ENCODE measurements around the gene ASB5.
"Not testable (repeated sequence)": the region's sequence is repeated elsewhere in the genome, so short reads cannot be mapped to it uniquely, and the experiment has no call there.

Gene ASB5

GRCh38 chr4:176268963-176269362 lies at the start of gene ASB5:
Gene ASB5 (minus strand): TSS chr4:176269222. CDS start chr4:176269108, 114 bp downstream.
- no peak for DNase-seq (ENCODE audit: low read depth)

GRCh38 chr4:176313596-176314336 lies 44.7 kb upstream of the ASB5 start:
- no peak for DNase-seq (ENCODE audit: low read depth)

DNA sequence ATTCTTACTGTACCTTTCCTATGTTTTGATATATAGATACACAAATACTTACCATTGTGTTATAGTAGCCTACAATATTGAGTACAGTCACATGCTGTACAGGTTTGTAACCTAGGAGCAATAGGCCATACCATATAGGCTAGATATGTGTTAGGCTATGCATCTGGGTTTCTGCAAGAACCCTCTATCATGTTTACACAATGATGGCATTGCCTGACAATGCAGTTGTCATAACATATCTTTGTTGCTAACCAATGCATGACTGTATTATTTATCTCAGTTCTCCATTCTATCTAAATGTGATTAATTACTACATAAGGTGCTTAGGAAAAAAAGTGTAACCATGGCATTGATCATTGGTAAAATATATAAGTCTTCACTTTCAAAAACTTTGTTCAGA lies 40.8 kb upstream of the ASB5 start:
- no peak for DNase-seq (ENCODE audit: low read depth)

DNA sequence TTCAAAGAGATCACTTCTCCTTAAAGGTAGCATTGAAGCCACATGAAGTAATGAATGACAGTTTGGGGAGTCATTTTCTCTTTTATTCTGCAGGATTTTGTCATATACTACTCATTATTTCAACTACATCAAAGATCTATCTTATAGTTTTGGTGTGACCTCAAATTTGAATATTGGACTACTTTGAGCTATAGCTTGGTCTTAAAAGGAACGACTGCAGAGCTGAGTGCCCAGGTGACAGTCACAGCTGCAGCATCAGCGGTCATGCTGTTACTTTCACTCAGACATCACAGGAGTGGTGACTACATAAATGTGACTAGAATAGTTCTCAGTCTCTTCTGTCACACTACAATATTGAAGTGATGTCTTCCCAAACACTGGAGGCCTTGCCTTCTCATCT lies 40.0 kb upstream of the ASB5 start:
- DNase-seq (ENCODE audit: low read depth), result no peak

- no peak for DNase-seq (ENCODE audit: low read depth)
Observed at GRCh38 chr4:176308441-176308840, 39.4 kb upstream of the ASB5 start.

DNA sequence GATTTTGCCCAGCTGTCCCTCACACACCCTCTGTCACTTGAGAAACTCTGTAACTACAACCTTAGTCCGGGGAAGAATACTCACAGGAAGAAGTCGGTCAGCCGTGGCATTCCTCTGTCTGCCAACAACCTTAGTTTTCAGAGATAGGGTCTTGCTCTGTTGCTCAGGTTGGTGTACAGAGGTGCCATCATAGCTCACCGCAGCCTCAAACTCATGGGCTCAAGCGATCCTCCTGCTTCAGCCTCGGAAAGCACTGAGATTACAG lies 38.6 kb upstream of the ASB5 start:
- no peak for DNase-seq (ENCODE audit: low read depth)

DNA sequence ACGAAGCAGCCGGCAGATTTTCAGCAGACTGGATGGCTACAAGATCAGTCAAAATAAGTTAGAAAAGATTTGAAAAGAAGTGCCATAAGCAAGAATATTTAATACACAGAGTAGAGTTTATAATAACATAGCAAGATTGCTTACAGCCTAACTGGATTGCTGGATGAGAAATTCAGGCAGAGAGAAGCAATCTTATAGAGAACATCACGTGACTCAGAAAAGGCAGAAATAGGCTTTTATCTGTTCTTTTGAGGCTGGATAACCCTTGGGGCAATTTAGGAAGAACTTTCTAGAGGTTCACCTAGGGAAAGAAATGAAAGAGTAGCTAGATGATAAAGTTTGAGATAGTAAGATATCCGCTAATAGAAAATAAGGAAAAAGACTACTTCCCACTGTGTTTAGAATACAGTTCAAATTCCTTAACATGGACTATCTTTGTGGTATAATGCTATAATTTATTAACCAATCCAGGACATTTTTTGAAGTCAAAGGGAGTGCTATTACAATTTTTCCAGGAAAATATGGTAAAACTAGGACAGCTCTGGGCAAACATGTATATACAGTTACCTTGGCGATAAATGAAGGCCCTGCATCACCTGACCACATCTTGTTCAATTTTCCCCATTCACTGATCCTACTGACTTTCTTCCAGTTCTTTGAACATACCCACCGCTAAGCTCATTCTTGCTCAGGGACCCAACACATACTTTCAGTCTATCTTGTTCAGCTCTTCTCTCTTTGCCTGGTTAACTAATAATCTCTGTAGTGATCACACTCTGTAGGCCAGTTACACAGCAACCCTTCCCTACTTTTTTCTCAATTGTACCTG lies 38.0 kb upstream of the ASB5 start:
- DNase-seq (ENCODE audit: low read depth), result no peak

- DNase-seq (ENCODE audit: low read depth), result no peak
Observed at GRCh38 chr4:176303938-176304337, 34.9 kb upstream of the ASB5 start.

GRCh38 chr4:176302283-176303275 lies 33.6 kb upstream of the ASB5 start:
- DNase-seq (ENCODE audit: low read depth), result no peak

DNA sequence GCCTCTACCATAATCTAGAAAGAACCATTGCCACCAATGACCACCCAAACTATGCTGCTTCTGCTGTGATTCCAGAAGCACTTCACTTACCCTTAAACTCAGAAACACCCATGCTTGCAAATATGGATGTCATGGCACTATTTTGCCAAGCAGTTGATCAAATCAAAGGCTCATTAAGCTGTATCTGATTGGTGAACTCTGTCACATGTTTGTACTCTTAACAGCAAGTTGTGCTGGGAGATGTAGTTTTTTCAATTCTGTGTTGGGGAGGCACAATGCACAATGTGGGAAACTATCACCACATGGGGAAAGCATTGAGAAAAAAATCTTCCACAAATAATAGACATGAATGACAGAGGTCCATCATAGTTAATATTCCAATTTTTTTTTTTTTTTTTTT lies 31.5 kb upstream of the ASB5 start:
- no peak for DNase-seq (ENCODE audit: low read depth)

- DNase-seq (ENCODE audit: low read depth), result no peak
Observed at GRCh38 chr4:176300036-176300435, 31.0 kb upstream of the ASB5 start.

DNA sequence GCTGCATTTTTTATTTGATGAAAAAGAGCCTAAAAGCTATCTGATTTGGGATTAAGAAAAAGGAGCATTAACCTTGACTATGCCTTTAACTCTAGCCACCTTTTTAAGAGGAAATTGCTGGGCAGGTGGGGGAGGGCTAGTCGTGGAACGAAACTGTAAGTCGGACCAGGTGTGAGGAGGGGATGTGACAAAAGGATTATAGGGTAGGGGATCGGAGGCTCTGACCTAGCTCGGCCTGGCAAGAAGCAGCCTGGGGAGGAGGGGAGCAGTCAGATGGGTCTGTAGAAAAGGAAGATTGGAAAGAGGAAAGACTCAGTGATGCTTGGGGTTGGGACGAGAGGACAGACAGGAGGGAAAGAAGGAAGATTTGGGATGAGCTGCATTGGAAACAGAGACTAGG lies 29.6 kb upstream of the ASB5 start:
- no peak for DNase-seq (ENCODE audit: low read depth)

GRCh38 chr4:176295907-176296306 lies 26.9 kb upstream of the ASB5 start:
- not testable (repeated sequence) for DNase-seq (ENCODE audit: low read depth)

DNA sequence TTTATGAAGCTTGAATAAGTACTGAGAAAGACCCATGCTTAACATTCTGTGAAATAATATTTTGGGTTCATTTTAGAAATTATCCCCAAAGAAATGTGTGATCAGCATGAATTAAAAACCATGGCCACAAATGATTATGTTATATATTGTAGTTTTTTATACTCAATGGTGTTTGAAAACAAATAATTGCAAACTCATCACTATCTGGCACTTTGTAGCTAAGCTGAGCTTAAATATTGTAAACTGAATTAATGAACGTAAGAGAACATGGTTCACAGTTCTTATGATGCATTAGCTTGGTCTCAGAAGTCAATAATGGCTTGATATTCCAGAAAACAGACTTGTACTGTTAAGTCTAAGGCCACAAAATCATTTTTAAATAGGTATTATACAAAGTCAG lies 24.6 kb upstream of the ASB5 start:
- no peak for DNase-seq (ENCODE audit: low read depth)

- no peak for DNase-seq (ENCODE audit: low read depth)
Observed at GRCh38 chr4:176292920-176293319, 23.9 kb upstream of the ASB5 start.

DNA sequence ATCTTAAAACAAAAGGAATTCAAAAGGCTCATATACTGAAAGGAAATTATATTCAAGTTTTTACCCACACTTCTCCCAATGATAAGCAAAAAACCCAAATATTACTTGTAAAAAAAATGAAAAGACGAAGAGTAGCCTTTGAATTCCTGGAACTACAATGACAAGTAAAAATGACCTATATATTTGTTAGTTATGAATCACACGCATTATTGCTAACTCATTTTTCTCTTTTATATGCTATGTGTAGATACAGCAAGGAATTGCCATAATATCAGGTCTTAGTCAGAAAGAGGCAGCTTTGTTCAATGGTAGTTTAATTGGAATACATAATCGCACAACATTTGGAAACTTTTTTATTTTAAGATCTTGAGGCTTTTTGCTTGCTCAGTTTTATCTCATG lies 22.7 kb upstream of the ASB5 start:
- DNase-seq (ENCODE audit: low read depth), result no peak

DNA sequence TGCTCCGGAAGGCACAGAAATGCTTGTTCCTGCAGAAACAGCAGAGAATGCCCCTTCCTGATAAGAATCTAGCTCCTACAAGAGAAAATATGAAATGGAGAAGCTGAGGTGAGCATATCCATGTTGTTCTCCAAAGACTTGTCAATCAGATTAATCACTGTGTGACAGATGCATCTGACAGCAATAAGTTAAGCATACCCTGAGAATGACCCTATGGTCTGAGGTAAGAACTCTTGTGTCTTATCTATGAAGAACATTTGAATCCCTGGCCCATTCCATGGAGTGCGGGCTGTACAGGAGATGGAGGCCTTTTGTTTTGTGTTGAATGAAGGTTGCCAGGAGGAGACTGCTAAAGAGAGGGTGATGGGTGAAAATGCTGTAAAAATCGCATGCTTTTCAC lies 21.5 kb upstream of the ASB5 start:
- DNase-seq (ENCODE audit: low read depth), result no peak

GRCh38 chr4:176289561-176289960 lies 20.5 kb upstream of the ASB5 start:
- DNase-seq (ENCODE audit: low read depth), result no peak

DNA sequence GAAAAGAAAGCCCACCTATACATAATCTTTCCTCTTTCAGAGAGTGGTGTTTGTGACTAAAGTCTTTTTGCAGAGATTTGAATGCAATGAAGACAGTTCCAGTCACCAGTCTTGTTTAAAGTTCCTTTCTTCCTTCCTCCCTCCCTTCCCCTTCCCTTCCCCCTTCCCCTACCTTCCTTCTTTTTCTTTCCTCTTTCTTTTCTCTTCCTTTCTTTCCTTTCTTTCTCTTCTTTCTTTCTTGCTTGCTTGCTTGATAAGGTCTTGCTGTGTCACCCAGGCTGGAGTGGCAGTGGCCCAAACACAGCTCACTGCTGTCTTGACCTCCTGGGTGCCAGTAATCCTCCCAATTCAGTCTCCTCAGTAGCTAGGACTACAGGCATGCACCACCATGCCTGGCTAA lies 19.0 kb upstream of the ASB5 start:
- DNase-seq (ENCODE audit: low read depth), result no peak

DNA sequence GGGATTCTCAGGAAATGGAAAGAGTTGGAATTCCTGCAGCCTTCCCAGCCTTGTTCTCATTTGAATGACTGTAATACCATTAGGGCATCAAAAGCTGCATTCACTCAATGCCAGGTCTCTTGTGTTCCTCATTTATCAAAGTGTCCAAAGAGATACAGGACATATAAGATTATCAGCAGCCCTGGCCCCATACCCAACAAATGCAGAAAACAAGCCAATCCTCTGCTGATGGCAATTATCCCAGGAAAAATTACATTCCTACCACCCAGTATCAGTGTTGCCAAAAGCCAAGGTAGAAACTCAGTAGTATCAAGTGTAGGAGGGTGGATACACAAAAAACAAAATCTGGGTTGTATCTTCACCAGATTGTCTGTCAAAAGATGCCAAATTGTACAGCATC lies 18.5 kb upstream of the ASB5 start:
- no peak for DNase-seq (ENCODE audit: low read depth)

GRCh38 chr4:176286728-176287127 lies 17.7 kb upstream of the ASB5 start:
- DNase-seq (ENCODE audit: low read depth), result no peak

- DNase-seq (ENCODE audit: low read depth), result not testable (repeated sequence)
Observed at GRCh38 chr4:176279560-176279959, 10.5 kb upstream of the ASB5 start.

Data from T-helper 22 cell (primary cell).